WTC11 (cell line): Measurements from ENCODE around the gene OR2V1.

ENCODE experiments used
- SP1 ChIP-seq: sonication (generic); formaldehyde crosslinking; conservative IDR thresholded peaks from 2 replicates; pipeline ENCODE4 v1.8.1; 2022; ENCODE audit warnings: missing genetic modification reagents
- TF ChIP-seq, protein P1 (sequence below): fragments of 200-600 bp; IDR thresholded peaks from 2 replicates; pipeline ENCODE4 v1.8.0; 2022; ENCODE audit warnings: antibody characterized with exemption

GRCh38 chr5:181163487-181164075 lies 32.6 kb upstream of the OR2V1 start:
- TF ChIP-seq, protein P1, sequence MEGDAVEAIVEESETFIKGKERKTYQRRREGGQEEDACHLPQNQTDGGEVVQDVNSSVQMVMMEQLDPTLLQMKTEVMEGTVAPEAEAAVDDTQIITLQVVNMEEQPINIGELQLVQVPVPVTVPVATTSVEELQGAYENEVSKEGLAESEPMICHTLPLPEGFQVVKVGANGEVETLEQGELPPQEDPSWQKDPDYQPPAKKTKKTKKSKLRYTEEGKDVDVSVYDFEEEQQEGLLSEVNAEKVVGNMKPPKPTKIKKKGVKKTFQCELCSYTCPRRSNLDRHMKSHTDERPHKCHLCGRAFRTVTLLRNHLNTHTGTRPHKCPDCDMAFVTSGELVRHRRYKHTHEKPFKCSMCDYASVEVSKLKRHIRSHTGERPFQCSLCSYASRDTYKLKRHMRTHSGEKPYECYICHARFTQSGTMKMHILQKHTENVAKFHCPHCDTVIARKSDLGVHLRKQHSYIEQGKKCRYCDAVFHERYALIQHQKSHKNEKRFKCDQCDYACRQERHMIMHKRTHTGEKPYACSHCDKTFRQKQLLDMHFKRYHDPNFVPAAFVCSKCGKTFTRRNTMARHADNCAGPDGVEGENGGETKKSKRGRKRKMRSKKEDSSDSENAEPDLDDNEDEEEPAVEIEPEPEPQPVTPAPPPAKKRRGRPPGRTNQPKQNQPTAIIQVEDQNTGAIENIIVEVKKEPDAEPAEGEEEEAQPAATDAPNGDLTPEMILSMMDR, result no peak
- no peak for TF ChIP-seq SP1
